Duodenal mucosa (tissue), 2 donors: Measurements from ENCODE around the gene WDR59.
"Not testable (repeated sequence)": the region's sequence is repeated elsewhere in the genome, so short reads cannot be mapped to it uniquely, and the experiment has no call there.

Experiments
- H3K27ac ChIP-seq: one replicate; pipeline ENCODE4 v1.7.0; 2013; ENCODE audit warnings: low read depth, low read length
- H3K27me3 ChIP-seq, 2 donors: one replicate each; pipeline ENCODE4 v1.7.0; 2013; ENCODE audit warnings: low read length in 2 of 2, control low read depth in 1 of 2; ENCODE audit not compliant: insufficient read depth in 2 of 2, control insufficient read depth in 1 of 2
- H3K36me3 ChIP-seq, 2 donors: one replicate each; pipeline ENCODE4 v1.7.0; 2013; ENCODE audit warnings: low read length in 2 of 2, control low read depth in 1 of 2; ENCODE audit not compliant: insufficient read depth in 2 of 2, control insufficient read depth in 1 of 2
- H3K4me1 ChIP-seq, 2 donors: one replicate each; pipeline ENCODE4 v1.7.0; 2013; ENCODE audit warnings: low read length in 2 of 2, control low read depth in 1 of 2; ENCODE audit not compliant: insufficient read depth in 2 of 2, control insufficient read depth in 1 of 2
- H3K4me3 ChIP-seq, 2 donors: one replicate each; pipeline ENCODE4 v1.7.0; 2013; ENCODE audit warnings: low read length in 2 of 2, low read depth in 1 of 2
- H3K9ac ChIP-seq, 2 donors: one replicate each; pipeline ENCODE4 v1.7.0; 2013; ENCODE audit warnings: low read length in 2 of 2, low read depth in 1 of 2
- H3K9me3 ChIP-seq, 2 donors: one replicate each; pipeline ENCODE4 v1.7.0; 2013; ENCODE audit warnings: low read length in 2 of 2, control low read depth in 1 of 2; ENCODE audit not compliant: control insufficient read depth in 1 of 2

WDR59 gene

GRCh38 chr16:74846714-74847113 is 138.2 kb downstream of the WDR59 start:
- H3K9ac ChIP-seq, result no peak overlapping the region
- H3K27ac ChIP-seq, result no peak overlapping the region
- no peaks in the 10 kb centered on the region for H3K27me3 ChIP-seq
- H3K9me3 ChIP-seq, result no peaks in the 10 kb centered on the region
- no peaks in the 10 kb centered on the region for H3K36me3 ChIP-seq
- no peak overlapping the region for H3K4me3 ChIP-seq
- peaks cover 0 to 8% of the 10 kb centered on the region in 2 donors for H3K4me1 ChIP-seq

- Histone ChIP-seq H3K4me3 (no peak overlapping the region), H3K4me1 (no peaks in the 10 kb centered on the region), H3K27ac (no peak overlapping the region), H3K9ac (no peak overlapping the region), H3K9me3 (no peaks in the 10 kb centered on the region), H3K36me3 (no peaks in the 10 kb centered on the region), H3K27me3 (no peaks in the 10 kb centered on the region)
Measured at GRCh38 chr16:74844041-74844980, 140.6 kb downstream of the WDR59 start.

GRCh38 chr16:74843381-74844035 is 141.4 kb downstream of the WDR59 start:
- H3K36me3 ChIP-seq, H3K4me1 ChIP-seq, H3K27ac ChIP-seq, H3K27me3 ChIP-seq, H3K9ac ChIP-seq, H3K9me3 ChIP-seq, H3K4me3 ChIP-seq: not testable (repeated sequence)

- no peak overlapping the region for H3K27ac ChIP-seq
- no peak overlapping the region for H3K9ac ChIP-seq
- H3K36me3 ChIP-seq, result no peaks in the 10 kb centered on the region
- H3K27me3 ChIP-seq, result no peaks in the 10 kb centered on the region
- no peak overlapping the region for H3K4me3 ChIP-seq
- H3K4me1 ChIP-seq, result no peaks in the 10 kb centered on the region
- H3K9me3 ChIP-seq, result no peaks in the 10 kb centered on the region
Measured at GRCh38 chr16:74842413-74842812, 142.5 kb downstream of the WDR59 start.

- Histone ChIP-seq H3K27ac (no peak overlapping the region), H3K4me1 (no peaks in the 10 kb centered on the region), H3K36me3 (no peaks in the 10 kb centered on the region), H3K27me3 (no peaks in the 10 kb centered on the region), H3K9me3 (no peaks in the 10 kb centered on the region), H3K9ac (no peak overlapping the region), H3K4me3 (no peak overlapping the region)
Measured at GRCh38 chr16:74841904-74842303, 143.0 kb downstream of the WDR59 start.

GRCh38 chr16:74841469-74841868 is 143.5 kb downstream of the WDR59 start:
- no peaks in the 10 kb centered on the region for H3K36me3 ChIP-seq
- H3K27me3 ChIP-seq, result no peaks in the 10 kb centered on the region
- no peaks in the 10 kb centered on the region for H3K9me3 ChIP-seq
- no peak overlapping the region for H3K4me3 ChIP-seq
- H3K27ac ChIP-seq, result no peak overlapping the region
- H3K9ac ChIP-seq, result no peak overlapping the region
- no peaks in the 10 kb centered on the region for H3K4me1 ChIP-seq

GRCh38 chr16:74837056-74837455 is 147.9 kb downstream of the WDR59 start:
- H3K27me3 ChIP-seq, result no peaks in the 10 kb centered on the region
- no peak overlapping the region for H3K4me3 ChIP-seq
- no peaks in the 10 kb centered on the region for H3K9me3 ChIP-seq
- H3K4me1 ChIP-seq, result no peaks in the 10 kb centered on the region
- no peak overlapping the region for H3K27ac ChIP-seq
- H3K36me3 ChIP-seq, result no peaks in the 10 kb centered on the region
- no peak overlapping the region for H3K9ac ChIP-seq

- no peak overlapping the region for H3K27ac ChIP-seq
- H3K9me3 ChIP-seq, result no peaks in the 10 kb centered on the region
- no peak overlapping the region for H3K4me3 ChIP-seq
- H3K27me3 ChIP-seq, result no peaks in the 10 kb centered on the region
- H3K36me3 ChIP-seq, result no peaks in the 10 kb centered on the region
- H3K4me1 ChIP-seq, result no peaks in the 10 kb centered on the region
- no peak overlapping the region for H3K9ac ChIP-seq
Measured at GRCh38 chr16:74836111-74836671, 148.7 kb downstream of the WDR59 start.

GRCh38 chr16:74832228-74832627 is 152.7 kb downstream of the WDR59 start:
- H3K27ac ChIP-seq, result no peak overlapping the region
- H3K27me3 ChIP-seq, result no peaks in the 10 kb centered on the region
- H3K36me3 ChIP-seq, result no peaks in the 10 kb centered on the region
- no peak overlapping the region for H3K9ac ChIP-seq
- H3K4me1 ChIP-seq, result peaks cover 0 to 5% of the 10 kb centered on the region in 2 donors
- no peak overlapping the region for H3K4me3 ChIP-seq
- H3K9me3 ChIP-seq, result no peaks in the 10 kb centered on the region

GRCh38 chr16:74831467-74831866 is 153.5 kb downstream of the WDR59 start:
- H3K27me3 ChIP-seq, result no peaks in the 10 kb centered on the region
- no peak overlapping the region for H3K27ac ChIP-seq

More at GRCh38 chr16:74831467-74831866, 153.5 kb downstream of the WDR59 start:
- no peak overlapping the region for H3K9ac ChIP-seq
- H3K36me3 ChIP-seq, result no peaks in the 10 kb centered on the region
- peaks cover 0 to 5% of the 10 kb centered on the region in 2 donors for H3K4me1 ChIP-seq
- H3K9me3 ChIP-seq, result no peaks in the 10 kb centered on the region
- H3K4me3 ChIP-seq, result no peak overlapping the region
